Measurements from ENCODE around the gene C2orf76. TPM values are rescaled to one million over a fixed set of nuclear protein-coding genes. Genes with fewer than 3 reads are reported as not detected.

Gene C2orf76
- total RNA-seq, 1 experiment from 2014 or later = 5.7 TPM

- no peaks in the 10 kb centered on the region for H3K23me2 ChIP-seq (ENCODE audit: insufficient read length, low read depth, low read length, poor library complexity, severe bottlenecking)
- H3K27ac ChIP-seq (ENCODE audit: insufficient read length, low read depth, low read length) = no peak overlapping the region
- H2BK12ac ChIP-seq (ENCODE audit: insufficient read length, low read depth, low read length) = no peak overlapping the region
- H3K9me3 ChIP-seq (ENCODE audit: control insufficient read depth, low read depth, low read length) = no peaks in the 10 kb centered on the region
- no peak overlapping the region for H3K18ac ChIP-seq (ENCODE audit: insufficient read length, low read depth, low read length)
- no peaks in the 10 kb centered on the region for H3K79me2 ChIP-seq (ENCODE audit: insufficient read depth, low read length)
- H2BK20ac ChIP-seq (ENCODE audit: low read depth, low read length, poor library complexity, severe bottlenecking) = no peak overlapping the region
- no peak overlapping the region for H3K27ac Mint-ChIP-seq
- no peak overlapping the region for H2AFZ ChIP-seq (ENCODE audit: low read length)
- H4K5ac ChIP-seq (ENCODE audit: insufficient read length, low read depth, low read length) = no peak overlapping the region
- H4K20me1 ChIP-seq (ENCODE audit: control insufficient read depth, insufficient read depth, insufficient read length) = no peaks in the 10 kb centered on the region
- no peaks in the 10 kb centered on the region for H3K36me3 Mint-ChIP-seq (ENCODE audit: insufficient read depth in 1 of 3, low read depth in 3 of 3)
- H3K79me1 ChIP-seq (ENCODE audit: insufficient read depth, low read depth, low read length, poor library complexity, severe bottlenecking) = no peaks in the 10 kb centered on the region
- no peak overlapping the region for H3K9ac ChIP-seq (ENCODE audit: extremely low read depth, insufficient read length, low read length)
- no peak for TF ChIP-seq CTCF (conservative IDR thresholded peaks at IDR 0.05)
- H3K4me3 Mint-ChIP-seq = no peak overlapping the region
- H2BK15ac ChIP-seq (ENCODE audit: low read depth, low read length) = no peak overlapping the region
- no peak for DNase-seq
- no peak overlapping the region for H2BK120ac ChIP-seq (ENCODE audit: low read depth, low read length, poor library complexity, severe bottlenecking)
- H2BK5ac ChIP-seq (ENCODE audit: insufficient read length, low read length) = no peak overlapping the region
- 100% methylated on average over 2 of the region's 8 CpGs for WGBS (ENCODE audit: extremely low coverage, insufficient read length, low lambda C conversion rate)
- H4K91ac ChIP-seq (ENCODE audit: insufficient read length, low read depth, low read length) = no peak overlapping the region
- H3K4me2 ChIP-seq (ENCODE audit: insufficient read depth, insufficient read length, low read length) = no peak overlapping the region
- no peak overlapping the region for H2AK5ac ChIP-seq (ENCODE audit: insufficient read length, low read length)
- H3K4me1 Mint-ChIP-seq = peaks cover 6 to 16% of the 10 kb centered on the region in 2 experiments
- H3T11ph ChIP-seq (ENCODE audit: low read length) = no peak overlapping the region
- H3K23ac ChIP-seq (ENCODE audit: insufficient read length, low read depth, low read length) = no peak overlapping the region
- H3K4me1 ChIP-seq (ENCODE audit: insufficient read depth, low read length) = no peaks in the 10 kb centered on the region
- no peak overlapping the region for H4K8ac ChIP-seq (replicated peaks; ENCODE audit: insufficient read length, low read depth, low read length)
- H3K56ac ChIP-seq (ENCODE audit: insufficient read length, low read depth, low read length) = no peak overlapping the region
- H3K4ac ChIP-seq (ENCODE audit: low read depth, low read length) = no peak overlapping the region
- H3K27me3 ChIP-seq (ENCODE audit: insufficient read depth, low read length) = no peaks in the 10 kb centered on the region
- H3K14ac ChIP-seq (ENCODE audit: insufficient read depth, low read length) = no peak overlapping the region
- peaks cover 1 to 3% of the 10 kb centered on the region in 2 experiments; a peak in 3 of 5 replicates for H3K9me3 Mint-ChIP-seq
- no peaks in the 10 kb centered on the region for H3K27me3 Mint-ChIP-seq (ENCODE audit: low read depth)
Measured at GRCh38 chr2:119276864-119277263, 89.8 kb downstream of the C2orf76 start.

All from H9 (cell line).